ENCODE results near the gene METTL25B. TPM values are rescaled to one million over a fixed set of nuclear protein-coding genes. Genes with fewer than 3 reads are reported as not detected.

Gene METTL25B
- total RNA-seq, 1 donor = 8.3 TPM

- no peak for TF ChIP-seq CTCF (IDR thresholded peaks at IDR 0.05; ENCODE audit: extremely low read depth, low read depth, low read length)
- Histone ChIP-seq H3K4me3 (ENCODE audit: insufficient read depth, low read length) (no peak overlapping the region), H3K79me2 (ENCODE audit: insufficient read depth, low read length) (no peaks in the 10 kb centered on the region), H3K27ac (ENCODE audit: low read depth, low read length) (no peak overlapping the region), H3K9me3 (ENCODE audit: low read depth, low read length) (no peaks in the 10 kb centered on the region), H3K36me3 (ENCODE audit: insufficient read depth, low read length) (no peaks in the 10 kb centered on the region), H3K4me2 (ENCODE audit: insufficient read depth, low read length) (no peak overlapping the region), H3K4me1 (ENCODE audit: insufficient read depth, low read length) (peaks cover 36% of the 10 kb centered on the region), H3K27me3 (ENCODE audit: insufficient read depth, low read length) (no peaks in the 10 kb centered on the region), H2AFZ (ENCODE audit: low read length) (no peak overlapping the region), H4K20me1 (ENCODE audit: insufficient read depth, low read length) (no peaks in the 10 kb centered on the region)
- no peak for DNase-seq (ENCODE audit: insufficient read length, low spot score, missing footprints)
These were observed 24.9 kb upstream of the METTL25B start for GRCh38 chr1:156703336-156703735.

- Histone ChIP-seq H3K27me3 (ENCODE audit: insufficient read depth, low read length) (no peaks in the 10 kb centered on the region), H4K20me1 (ENCODE audit: insufficient read depth, low read length) (no peaks in the 10 kb centered on the region), H3K4me2 (ENCODE audit: insufficient read depth, low read length) (no peak overlapping the region), H3K27ac (ENCODE audit: low read depth, low read length) (no peak overlapping the region), H3K4me1 (ENCODE audit: insufficient read depth, low read length) (peaks cover 36% of the 10 kb centered on the region), H2AFZ (ENCODE audit: low read length) (no peak overlapping the region), H3K9me3 (ENCODE audit: low read depth, low read length) (no peaks in the 10 kb centered on the region), H3K79me2 (ENCODE audit: insufficient read depth, low read length) (no peaks in the 10 kb centered on the region), H3K36me3 (ENCODE audit: insufficient read depth, low read length) (no peaks in the 10 kb centered on the region), H3K4me3 (ENCODE audit: insufficient read depth, low read length) (no peak overlapping the region)
- TF ChIP-seq CTCF (IDR thresholded peaks at IDR 0.05; ENCODE audit: extremely low read depth, low read depth, low read length) = no peak
- DNase-seq (ENCODE audit: insufficient read length, low spot score, missing footprints) = no peak
These were observed 24.5 kb upstream of the METTL25B start for GRCh38 chr1:156703741-156704140.

- no peak for DNase-seq (ENCODE audit: insufficient read length, low spot score, missing footprints)
- Histone ChIP-seq H4K20me1 (ENCODE audit: insufficient read depth, low read length) (no peaks in the 10 kb centered on the region), H3K4me3 (ENCODE audit: insufficient read depth, low read length) (peak overlapping the region; percentile 66), H3K4me1 (ENCODE audit: insufficient read depth, low read length) (peaks cover 37% of the 10 kb centered on the region), H3K79me2 (ENCODE audit: insufficient read depth, low read length) (no peaks in the 10 kb centered on the region), H3K9me3 (ENCODE audit: low read depth, low read length) (no peaks in the 10 kb centered on the region), H3K27ac (ENCODE audit: low read depth, low read length) (no peak overlapping the region), H2AFZ (ENCODE audit: low read length) (no peak overlapping the region), H3K36me3 (ENCODE audit: insufficient read depth, low read length) (no peaks in the 10 kb centered on the region), H3K4me2 (ENCODE audit: insufficient read depth, low read length) (peak overlapping the region; percentile 94), H3K27me3 (ENCODE audit: insufficient read depth, low read length) (no peaks in the 10 kb centered on the region)
- no peak for TF ChIP-seq CTCF (IDR thresholded peaks at IDR 0.05; ENCODE audit: extremely low read depth, low read depth, low read length)
These were observed 24.0 kb upstream of the METTL25B start for GRCh38 chr1:156704166-156704711.

- peak overlapping the region; percentile 66 for H3K4me3 ChIP-seq (ENCODE audit: insufficient read depth, low read length)
- H3K4me1 ChIP-seq (ENCODE audit: insufficient read depth, low read length) = peaks cover 44% of the 10 kb centered on the region
- no peaks in the 10 kb centered on the region for H3K9me3 ChIP-seq (ENCODE audit: low read depth, low read length)
- H3K4me2 ChIP-seq (ENCODE audit: insufficient read depth, low read length) = peak overlapping the region; percentile 94
- no peak for TF ChIP-seq CTCF (IDR thresholded peaks at IDR 0.05; ENCODE audit: extremely low read depth, low read depth, low read length)
- no peaks in the 10 kb centered on the region for H3K27me3 ChIP-seq (ENCODE audit: insufficient read depth, low read length)
- no peaks in the 10 kb centered on the region for H4K20me1 ChIP-seq (ENCODE audit: insufficient read depth, low read length)
- H2AFZ ChIP-seq (ENCODE audit: low read length) = peak overlapping the region; percentile 22
- no peaks in the 10 kb centered on the region for H3K36me3 ChIP-seq (ENCODE audit: insufficient read depth, low read length)
- H3K79me2 ChIP-seq (ENCODE audit: insufficient read depth, low read length) = no peaks in the 10 kb centered on the region
- no peak overlapping the region for H3K27ac ChIP-seq (ENCODE audit: low read depth, low read length)
- DNase-seq (ENCODE audit: insufficient read length, low spot score, missing footprints) = peak; percentile 96
These were observed 23.3 kb upstream of the METTL25B start for GRCh38 chr1:156704930-156705320.

Measured in osteoblast (primary cell).